Hepatocyte (in vitro differentiated cells): ENCODE results near the gene LGALS4. TPM values are rescaled to one million over a fixed set of nuclear protein-coding genes. Genes with fewer than 3 reads are reported as not detected.

Experiments used
- DNase-seq: peaks from one replicate; pipeline ENCODE4 v3.0.0-alpha.2; 2016; ENCODE audit warnings: low spot score
- H2AFZ ChIP-seq: fragments of 200-600 bp; sonication (generic); 2 replicates; pipeline ENCODE4 v1.6.0; 2016; ENCODE audit warnings: antibody characterized with exemption, mild to moderate bottlenecking
- H3K27ac ChIP-seq: fragments of 200-600 bp; sonication (generic); 2 replicates; pipeline ENCODE4 v1.5.1; 2016; ENCODE audit warnings: mild to moderate bottlenecking
- H3K27me3 ChIP-seq: fragments of 200-600 bp; sonication (generic); 2 replicates; pipeline ENCODE4 v1.6.1; 2016
- H3K36me3 ChIP-seq: fragments of 200-600 bp; sonication (generic); replicated peaks from 2 replicates; pipeline ENCODE4 v1.5.1; 2016; ENCODE audit warnings: low read depth; ENCODE audit not compliant: insufficient read depth
- H3K4me1 ChIP-seq: fragments of 200-600 bp; sonication (generic); 2 replicates; pipeline ENCODE4 v1.5.1; 2016; ENCODE audit warnings: mild to moderate bottlenecking, moderate library complexity; ENCODE audit not compliant: insufficient read depth
- H3K4me2 ChIP-seq: fragments of 200-600 bp; sonication (generic); 2 replicates; pipeline ENCODE4 v1.6.0; 2016
- H3K4me3 ChIP-seq: fragments of 200-600 bp; sonication (generic); 2 replicates; pipeline ENCODE4 v1.5.1; 2016; ENCODE audit warnings: mild to moderate bottlenecking
- H3K79me2 ChIP-seq: fragments of 200-600 bp; sonication (generic); 2 replicates; pipeline ENCODE4 v1.6.0; 2017; ENCODE audit warnings: mild to moderate bottlenecking
- H3K9me2 ChIP-seq: fragments of 200-600 bp; sonication (generic); replicated peaks from 2 replicates; pipeline ENCODE4 v1.6.0; 2017; ENCODE audit warnings: mild to moderate bottlenecking; ENCODE audit not compliant: insufficient read depth
- H3K9me3 ChIP-seq: fragments of 200-600 bp; sonication (generic); 2 replicates; pipeline ENCODE4 v1.5.1; 2016; ENCODE audit warnings: low read depth, mild to moderate bottlenecking
- H4K20me1 ChIP-seq: fragments of 200-600 bp; sonication (generic); 2 replicates; pipeline ENCODE4 v1.6.0; 2016; ENCODE audit warnings: mild to moderate bottlenecking; ENCODE audit not compliant: insufficient read depth, poor library complexity, severe bottlenecking
- EZH2 ChIP-seq: fragments of 200-600 bp; sonication (generic); IDR thresholded peaks from 2 replicates; pipeline ENCODE4 v1.6.1; 2016; ENCODE audit warnings: antibody characterized with exemption, mild to moderate bottlenecking, borderline replicate concordance
- EZH2phosphoT487 ChIP-seq: fragments of 200-600 bp; sonication (generic); IDR thresholded peaks from one replicate; pipeline ENCODE4 v1.6.1; 2018; ENCODE audit warnings: antibody characterized with exemption, mild to moderate bottlenecking, low read depth, moderate library complexity; ENCODE audit not compliant: unreplicated experiment, severe bottlenecking
- WGBS: methylation state at CpG from one replicate; pipeline ENCODE4 v1.1.6; 2016; ENCODE audit warnings: low lambda C conversion rate; ENCODE audit errors: missing lambda C conversion rate; 5-methylcytosine and 5-hydroxymethylcytosine counted together
- polyA plus RNA-seq: library from polyadenylated mRNA; unstranded; fragments of >200 nt; fragmentation: Nextera tagmentation; extraction: Ambion mirVana; gene quantifications from 2 replicates; pipeline ENCODE4 v1.2.1, GENCODE V29; 2016
- total RNA-seq: library from RNA; depleted of rRNA; stranded (reverse); fragments of >200 nt; gene quantifications from 2 replicates; pipeline ENCODE4 v1.2.3, GENCODE V29; 2014
- TF ChIP-seq, protein P1 (sequence below): fragments of 200-600 bp; sonication (generic); IDR thresholded peaks from 2 replicates; pipeline ENCODE4 v1.5.1; 2016; ENCODE audit warnings: antibody characterized with exemption, mild to moderate bottlenecking; ENCODE audit not compliant: poor library complexity

The LGALS4 gene
- total and polyA plus RNA-seq, 2 experiments from 2014 or later = 147 to 199 TPM

DNA sequence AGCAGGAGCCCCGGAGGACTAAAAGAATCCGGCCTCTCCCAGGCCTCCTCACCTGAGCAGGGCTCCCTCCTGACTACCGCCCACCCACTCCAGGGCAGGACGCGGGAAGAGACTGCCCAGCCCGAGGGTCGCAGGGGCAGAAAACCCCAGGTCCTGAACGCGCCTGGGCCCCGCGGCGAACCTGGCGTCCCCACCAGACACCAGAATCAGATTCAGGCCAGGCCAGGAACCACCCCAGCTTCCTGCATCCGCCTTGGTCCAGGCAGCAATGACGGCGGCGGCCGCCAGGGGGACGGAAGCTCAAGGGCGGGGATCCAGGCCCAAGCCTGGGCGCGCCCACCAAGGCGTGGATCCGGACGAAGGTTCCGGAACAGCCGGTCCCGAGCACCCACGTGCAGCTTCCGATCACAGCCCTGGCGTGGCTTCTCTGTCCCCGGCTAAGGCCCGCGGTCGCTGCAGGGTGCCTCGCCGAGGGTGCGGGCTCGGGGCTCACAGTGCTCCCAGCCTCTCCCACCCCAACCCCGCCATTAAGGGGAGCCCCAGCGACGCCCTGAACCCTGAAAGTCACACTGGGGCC is 43.0 kb downstream of the LGALS4 start:
- Histone ChIP-seq H3K4me3 (no peak overlapping the region), H3K79me2 (no peaks in the 10 kb centered on the region), H3K9me3 (no peaks in the 10 kb centered on the region), H3K27ac (no peak overlapping the region), H3K4me1 (no peaks in the 10 kb centered on the region), H4K20me1 (no peaks in the 10 kb centered on the region), H2AFZ (peak overlapping the region; percentile 77), H3K36me3 (no peaks in the 10 kb centered on the region), H3K4me2 (peak overlapping the region; percentile 69), H3K27me3 (no peaks in the 10 kb centered on the region), H3K9me2 (no peaks in the 10 kb centered on the region)
- peak; percentile 79 for DNase-seq
- TF ChIP-seq, protein P1, sequence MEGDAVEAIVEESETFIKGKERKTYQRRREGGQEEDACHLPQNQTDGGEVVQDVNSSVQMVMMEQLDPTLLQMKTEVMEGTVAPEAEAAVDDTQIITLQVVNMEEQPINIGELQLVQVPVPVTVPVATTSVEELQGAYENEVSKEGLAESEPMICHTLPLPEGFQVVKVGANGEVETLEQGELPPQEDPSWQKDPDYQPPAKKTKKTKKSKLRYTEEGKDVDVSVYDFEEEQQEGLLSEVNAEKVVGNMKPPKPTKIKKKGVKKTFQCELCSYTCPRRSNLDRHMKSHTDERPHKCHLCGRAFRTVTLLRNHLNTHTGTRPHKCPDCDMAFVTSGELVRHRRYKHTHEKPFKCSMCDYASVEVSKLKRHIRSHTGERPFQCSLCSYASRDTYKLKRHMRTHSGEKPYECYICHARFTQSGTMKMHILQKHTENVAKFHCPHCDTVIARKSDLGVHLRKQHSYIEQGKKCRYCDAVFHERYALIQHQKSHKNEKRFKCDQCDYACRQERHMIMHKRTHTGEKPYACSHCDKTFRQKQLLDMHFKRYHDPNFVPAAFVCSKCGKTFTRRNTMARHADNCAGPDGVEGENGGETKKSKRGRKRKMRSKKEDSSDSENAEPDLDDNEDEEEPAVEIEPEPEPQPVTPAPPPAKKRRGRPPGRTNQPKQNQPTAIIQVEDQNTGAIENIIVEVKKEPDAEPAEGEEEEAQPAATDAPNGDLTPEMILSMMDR = peak; percentile 61
- no peak for TF ChIP-seq EZH2
- no peak for TF ChIP-seq EZH2phosphoT487
- WGBS = 42% methylated on average over 24 of the region's 42 CpGs

DNA sequence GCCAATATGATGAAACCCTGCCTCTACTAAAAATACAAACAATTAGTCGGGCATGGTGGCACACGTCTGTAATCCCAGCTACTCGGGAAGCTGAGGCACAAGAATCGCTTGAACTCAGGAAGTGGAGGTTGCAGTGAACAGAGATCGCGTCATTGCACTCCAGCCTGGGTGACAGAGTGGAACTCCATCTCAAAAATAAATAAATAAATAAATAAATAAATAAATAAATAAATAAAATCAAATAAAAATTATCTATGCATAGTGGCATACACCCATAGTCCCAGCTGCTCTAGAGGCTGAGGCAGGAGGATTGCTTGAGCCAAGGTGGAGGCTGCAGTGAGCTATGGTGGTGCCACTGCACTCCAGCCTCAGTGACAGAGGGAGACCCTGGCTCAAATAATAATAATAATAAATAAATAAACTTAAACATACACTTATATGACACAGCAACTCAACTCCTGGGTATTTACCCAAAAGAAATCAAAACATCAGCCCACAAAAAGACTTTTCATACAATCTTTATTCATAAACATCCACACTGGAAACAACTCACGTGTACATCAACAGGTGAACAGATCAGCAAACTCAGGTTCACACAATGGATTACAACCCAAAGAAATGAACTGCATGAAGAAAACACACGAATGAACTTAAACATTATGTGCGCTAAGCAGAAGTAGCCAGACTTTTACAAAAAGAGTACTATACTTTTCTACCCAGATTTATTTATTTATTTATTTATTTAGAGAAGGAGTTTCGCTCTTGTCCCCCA is 46.3 kb downstream of the LGALS4 start:
- H2AFZ ChIP-seq = no peak overlapping the region
- no peaks in the 10 kb centered on the region for H3K27me3 ChIP-seq
- WGBS = 97% methylated on average over 10 of the region's 10 CpGs
- H3K4me2 ChIP-seq = no peak overlapping the region
- no peak overlapping the region for H3K4me3 ChIP-seq
- peaks cover 12% of the 10 kb centered on the region for H3K4me1 ChIP-seq
- H3K27ac ChIP-seq = no peak overlapping the region
- H3K9me3 ChIP-seq = no peaks in the 10 kb centered on the region
- no peaks in the 10 kb centered on the region for H3K9me2 ChIP-seq
- DNase-seq = no peak
- no peaks in the 10 kb centered on the region for H3K36me3 ChIP-seq
- H3K79me2 ChIP-seq = peaks cover 2% of the 10 kb centered on the region
- TF ChIP-seq, protein P1 = no peak
- no peak for TF ChIP-seq EZH2phosphoT487
- TF ChIP-seq EZH2 = no peak
- H4K20me1 ChIP-seq = no peaks in the 10 kb centered on the region

DNA sequence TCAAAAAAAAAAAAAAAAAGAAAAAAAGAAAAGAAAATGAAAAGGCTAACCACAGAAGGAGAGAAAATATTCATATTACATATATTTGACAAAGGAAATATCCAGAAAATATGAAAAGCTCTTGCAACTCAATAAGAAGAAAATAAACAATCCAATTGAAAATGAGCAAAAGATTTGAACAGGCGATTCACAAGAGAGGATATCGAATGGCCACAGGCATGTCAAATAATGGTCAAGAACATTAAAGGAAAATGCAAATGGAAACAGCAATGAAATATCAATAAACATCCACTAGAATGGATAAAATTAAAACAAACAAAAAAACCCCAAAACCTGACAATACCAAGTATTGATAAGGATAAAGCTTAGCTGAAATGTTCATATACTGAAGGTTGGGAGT is 47.5 kb downstream of the LGALS4 start:
- no peaks in the 10 kb centered on the region for H3K36me3 ChIP-seq
- H3K4me2 ChIP-seq = no peak overlapping the region
- no peak overlapping the region for H3K27ac ChIP-seq
- H3K9me3 ChIP-seq = no peaks in the 10 kb centered on the region
- H3K27me3 ChIP-seq = no peaks in the 10 kb centered on the region
- H4K20me1 ChIP-seq = no peaks in the 10 kb centered on the region
- TF ChIP-seq EZH2 (no peak), EZH2phosphoT487 (no peak)
- TF ChIP-seq, protein P1 = no peak
- no peaks in the 10 kb centered on the region for H3K9me2 ChIP-seq
- H3K4me1 ChIP-seq = peaks cover 12% of the 10 kb centered on the region
- no peak overlapping the region for H3K4me3 ChIP-seq
- no peak overlapping the region for H2AFZ ChIP-seq
- no peak for DNase-seq
- H3K79me2 ChIP-seq = peaks cover 2% of the 10 kb centered on the region
- 97% methylated on average over 2 of the region's 2 CpGs for WGBS
